Prostate gland (tissue), 2 donors: ENCODE results near the gene TEP1.

Experiments used
- CTCF ChIP-seq, 4 experiments: fragments of 200-600 bp in 2 of 4; fragments of 450-650 bp in 2 of 4; sonication (generic) in 2 of 4; IDR thresholded peaks; 1 replicate in 3 of 4; 2 replicates in 1 of 4; pipeline ENCODE4 v1.5.1; 2016 to 2019; ENCODE audit warnings: antibody characterized with exemption in 4 of 4, mild to moderate bottlenecking in 2 of 4, moderate library complexity in 2 of 4
- POLR2AphosphoS5 ChIP-seq: sonication (generic); formaldehyde crosslinking; IDR thresholded peaks from one replicate; pipeline ENCODE4 v1.6.1; 2017; ENCODE audit warnings: antibody characterized with exemption

- TF ChIP-seq CTCF (IDR thresholded peaks at IDR 0.05): no peak
- no peak for TF ChIP-seq POLR2AphosphoS5
Measured at GRCh38 chr14:20331053-20331613, 82.2 kb downstream of the TEP1 start.
